Neural progenitor cell (in vitro differentiated cells): ENCODE results near the gene DPY30.

Experiments
- CTCF ChIP-seq: fragments of 200-600 bp; sonication (generic); IDR thresholded peaks from 2 replicates; pipeline ENCODE4 v1.5.1; 2017; ENCODE audit warnings: antibody characterized with exemption, mild to moderate bottlenecking
- EZH2phosphoT487 ChIP-seq: fragments of 200-600 bp; sonication (generic); IDR thresholded peaks from 2 replicates; pipeline ENCODE4 v1.6.1; 2017; ENCODE audit warnings: antibody characterized with exemption

- no peak for TF ChIP-seq CTCF
- no peak for TF ChIP-seq EZH2phosphoT487
Measured at GRCh38 chr2:32061973-32062861, 22.6 kb upstream of the DPY30 start.
